HG03432 (cell line): Measurements from ENCODE around the gene SLC17A7.
"Not testable (repeated sequence)": the region's sequence is repeated elsewhere in the genome, so short reads cannot be mapped to it uniquely, and the experiment has no call there.

Experiments
- ATAC-seq: cut with Tn5 transposase; IDR thresholded peaks from one replicate; pipeline ENCODE4 v1.9.1; 2021; ENCODE audit warnings: mild to moderate bottlenecking, moderate library complexity; ENCODE audit not compliant: unreplicated experiment

Gene SLC17A7

GRCh38 chr19:49441210-49441959 is at the start of gene SLC17A7:
TSS of gene SLC17A7 (minus strand) at chr19:49441527. CDS start at chr19:49441379, 148 bp downstream.
- no peak for ATAC-seq

GRCh38 chr19:49490287-49491029 is 49.1 kb upstream of the SLC17A7 start:
- no peak for ATAC-seq

GRCh38 chr19:49489601-49490167 is 48.4 kb upstream of the SLC17A7 start:
- ATAC-seq = no peak

GRCh38 chr19:49488863-49489537 is 47.7 kb upstream of the SLC17A7 start:
- ATAC-seq = no peak

GRCh38 chr19:49488046-49488862 is 46.9 kb upstream of the SLC17A7 start:
- no peak for ATAC-seq

- peak; percentile 90 for ATAC-seq
Measured at GRCh38 chr19:49487277-49488045, 46.1 kb upstream of the SLC17A7 start, which contains the start of gene RPL13A. TSS of gene RPL13A (plus strand) at chr19:49487608. CDS start at chr19:49487630, 22 bp downstream.

GRCh38 chr19:49486710-49487276 is 45.5 kb upstream of the SLC17A7 start:
- ATAC-seq = no peak

- ATAC-seq = no peak
Measured at GRCh38 chr19:49486232-49486631, 44.9 kb upstream of the SLC17A7 start.

- ATAC-seq = no peak
Measured at GRCh38 chr19:49481020-49481683, 39.8 kb upstream of the SLC17A7 start.

- no peak for ATAC-seq
Measured at GRCh38 chr19:49479975-49480628, 38.8 kb upstream of the SLC17A7 start.

GRCh38 chr19:49475995-49476880 is 34.9 kb upstream of the SLC17A7 start:
- ATAC-seq = no peak

GRCh38 chr19:49475191-49475917 is 34.0 kb upstream of the SLC17A7 start:
- ATAC-seq = no peak

- no peak for ATAC-seq
Measured at GRCh38 chr19:49474542-49474924, 33.2 kb upstream of the SLC17A7 start.

- peak; percentile 58 for ATAC-seq
Measured at GRCh38 chr19:49473868-49474541, 32.7 kb upstream of the SLC17A7 start, which contains the start of gene FLT3LG. TSS of gene FLT3LG (plus strand) at chr19:49474215. CDS start at chr19:49474640, 425 bp downstream.

GRCh38 chr19:49473501-49473867 is 32.2 kb upstream of the SLC17A7 start:
- ATAC-seq = not testable (repeated sequence)

- ATAC-seq = no peak
Measured at GRCh38 chr19:49472936-49473335, 31.6 kb upstream of the SLC17A7 start.
